Stimulated activated CD8-positive, alpha-beta memory T cell treated with anti-CD3 and anti-CD28 coated beads, Interleukin-15, amount 100 ng/mL, for 4 hours (primary cell): ENCODE data around the gene SH3RF1.

ENCODE experiments used
- DNase-seq, 2 donors: peaks; one replicate each; pipeline ENCODE4 v3.0.0-alpha.2; 2020; ENCODE audit warnings: low read depth in 2 of 2

Gene SH3RF1

DNA sequence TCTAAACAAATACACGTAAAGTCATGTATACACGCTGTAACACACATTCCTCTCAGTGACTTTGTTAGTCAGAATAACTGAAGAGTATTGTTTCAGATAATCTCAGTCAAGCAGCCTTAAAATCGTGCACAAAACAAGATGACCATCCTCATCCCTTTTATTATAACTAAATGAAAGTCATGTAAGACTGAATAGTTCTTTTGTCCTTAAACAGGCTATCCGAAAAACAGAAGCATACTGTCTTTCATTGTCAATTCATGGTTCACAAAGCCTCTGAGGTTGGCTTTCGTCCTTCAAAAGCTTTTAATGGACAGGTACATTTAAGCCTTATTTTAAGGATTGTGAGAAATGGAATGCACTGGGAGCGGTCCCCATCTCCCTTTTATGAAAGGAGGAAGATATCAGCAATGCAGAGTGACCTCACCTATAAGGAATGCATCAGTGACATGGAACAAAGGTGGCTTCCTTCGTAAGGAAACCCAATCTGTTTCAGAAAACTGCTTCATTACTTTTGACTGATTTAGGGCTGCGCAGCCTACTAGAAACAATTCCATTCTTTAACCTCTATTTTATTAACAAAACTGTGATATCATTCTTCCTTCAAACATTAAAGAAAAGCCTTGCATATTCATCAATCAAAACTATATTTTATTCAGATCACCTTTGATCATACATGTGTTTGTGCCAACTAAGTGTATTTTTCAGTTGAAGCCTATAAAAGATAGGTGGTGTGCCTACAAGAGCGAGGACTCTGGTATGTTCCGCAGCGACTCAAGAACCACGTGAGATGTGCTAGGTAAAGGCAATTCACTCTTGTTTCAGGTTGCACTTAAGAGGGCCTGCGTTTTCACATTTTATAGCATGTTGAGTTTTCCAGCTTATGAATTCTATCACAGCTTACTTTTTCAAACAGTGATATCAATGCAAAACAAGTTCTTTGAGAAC is 19.2 kb downstream of the SH3RF1 start:
- no peak for DNase-seq

DNA sequence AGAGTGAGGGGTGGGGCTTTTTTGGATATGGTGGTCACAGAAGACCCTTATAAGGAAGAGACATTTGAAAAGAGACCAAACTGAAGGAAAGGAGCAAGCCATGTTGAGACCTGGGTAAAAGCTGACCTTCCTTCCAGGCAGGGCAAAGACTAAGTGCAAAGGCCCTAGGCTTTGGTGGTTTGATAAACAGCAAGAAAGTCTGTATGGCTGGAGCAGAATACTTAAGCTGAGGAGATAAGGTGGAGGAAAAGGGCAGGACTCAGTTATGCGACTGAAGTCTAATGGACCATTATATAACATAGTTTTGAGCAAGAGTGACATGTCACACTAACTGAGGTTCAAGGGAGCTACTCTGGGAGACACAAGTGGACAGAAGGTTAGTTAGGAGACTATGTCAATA is 20.0 kb downstream of the SH3RF1 start:
- DNase-seq = no peak

DNA sequence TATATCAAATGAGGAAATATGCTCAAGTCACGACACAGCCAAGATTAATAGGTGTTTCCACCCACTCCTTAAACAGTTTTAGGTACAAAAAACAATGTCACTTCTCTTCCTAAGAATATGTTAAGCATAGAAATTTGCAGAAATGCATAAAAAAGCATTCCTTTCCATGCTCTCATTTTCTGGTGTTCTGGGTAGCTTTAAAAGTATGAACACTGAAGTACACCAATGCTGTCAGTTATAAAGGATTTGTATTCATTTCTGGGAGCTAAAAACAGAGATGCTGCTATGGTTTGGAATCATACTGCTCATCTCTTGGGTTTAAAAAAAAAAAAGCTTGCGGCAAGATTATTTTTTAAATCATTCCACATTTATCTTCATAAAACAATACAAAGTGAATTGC is 20.8 kb downstream of the SH3RF1 start:
- DNase-seq = no peak

DNA sequence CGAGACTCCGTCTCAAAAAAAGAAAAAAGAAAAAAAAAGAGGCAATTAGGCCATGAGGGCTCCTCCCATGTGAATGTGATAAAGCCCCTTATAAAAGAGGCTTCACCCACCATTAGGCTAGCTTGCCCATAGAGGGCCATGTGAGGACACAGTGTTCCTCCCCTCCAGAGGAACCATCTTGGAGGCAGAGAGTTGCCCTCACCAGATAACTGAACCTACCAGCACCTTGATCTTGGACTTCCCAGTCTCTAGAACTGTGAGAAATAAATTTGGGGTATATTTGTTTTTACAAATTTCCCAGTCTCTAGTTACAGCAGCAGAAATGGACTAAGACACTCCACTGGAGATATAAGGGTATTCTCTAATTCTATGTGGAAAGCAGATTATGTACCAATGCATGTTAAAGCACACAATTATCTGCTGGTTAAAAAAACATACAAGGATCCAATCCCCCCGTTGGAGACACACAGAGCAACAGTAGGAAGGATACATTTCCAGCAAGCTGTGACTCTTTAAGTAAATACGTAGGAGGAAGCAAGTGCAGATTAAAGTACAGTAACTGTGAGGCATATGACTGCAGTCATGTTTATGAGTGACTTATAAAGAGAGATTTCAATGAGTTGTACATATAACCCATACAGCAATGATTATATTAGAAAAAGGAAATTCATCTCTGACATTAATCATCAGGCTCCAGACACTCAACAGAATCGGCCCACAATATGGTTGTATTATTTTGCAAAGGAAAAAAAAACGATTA is 21.4 kb downstream of the SH3RF1 start:
- no peak for DNase-seq

DNA sequence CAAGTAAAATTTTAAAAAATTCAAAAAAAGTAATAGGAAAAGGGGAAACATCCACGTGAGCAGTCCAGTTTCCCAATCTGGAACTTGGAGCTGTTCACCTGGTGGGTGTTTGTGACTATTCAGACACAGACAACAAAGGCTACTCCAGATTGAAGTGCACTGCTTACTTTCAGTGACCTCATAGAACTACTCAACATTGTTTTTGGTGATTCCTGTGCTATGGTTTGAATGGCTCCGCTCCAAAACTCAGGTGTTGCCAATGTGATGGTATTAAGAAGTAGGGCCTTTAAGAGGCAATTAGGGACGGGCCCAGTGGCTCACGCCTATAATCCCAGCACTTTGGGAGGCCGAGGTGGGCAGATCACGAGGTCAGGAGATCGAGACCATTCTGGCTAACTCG is 22.1 kb downstream of the SH3RF1 start:
- no peak for DNase-seq

DNA sequence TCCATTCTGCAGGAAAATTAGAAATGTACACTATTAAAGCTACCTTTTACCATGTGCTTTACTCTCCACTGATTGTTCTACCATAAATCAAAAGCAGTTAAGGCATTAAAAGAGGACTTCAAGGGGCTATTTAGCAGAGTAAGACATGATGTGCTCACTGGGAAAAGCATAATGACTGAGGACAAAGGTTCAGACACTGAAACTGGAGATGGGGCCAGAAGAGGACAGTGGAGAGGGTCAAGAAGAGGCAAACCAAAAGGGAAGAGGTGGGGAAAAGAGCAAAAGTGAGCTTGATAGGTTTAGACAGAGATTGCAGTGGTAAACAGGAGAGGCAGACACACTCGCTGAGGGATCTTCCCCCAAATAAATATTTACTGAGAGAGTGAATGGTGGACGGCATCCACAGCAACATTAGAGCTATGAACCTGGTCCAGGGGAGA is 23.8 kb downstream of the SH3RF1 start:
- DNase-seq = no peak

DNA sequence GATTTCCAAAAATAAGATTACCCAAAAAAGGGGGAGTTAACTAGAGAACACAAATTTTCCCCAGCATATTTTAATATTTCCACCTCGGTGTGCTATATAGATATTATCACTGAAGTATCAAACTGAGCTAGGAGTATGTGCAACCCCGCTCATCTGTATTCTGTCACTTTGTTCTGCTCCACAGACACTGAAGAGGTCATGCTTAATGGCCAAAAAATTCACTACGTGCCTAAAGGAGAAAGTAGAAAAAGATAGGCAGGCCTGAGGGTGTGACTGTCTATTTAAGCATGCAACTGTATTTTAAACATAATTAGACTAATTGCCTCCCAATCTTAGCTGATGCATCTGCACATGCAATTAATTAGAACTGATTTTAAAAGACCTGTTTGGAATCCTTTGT is 24.5 kb downstream of the SH3RF1 start:
- no peak for DNase-seq

DNA sequence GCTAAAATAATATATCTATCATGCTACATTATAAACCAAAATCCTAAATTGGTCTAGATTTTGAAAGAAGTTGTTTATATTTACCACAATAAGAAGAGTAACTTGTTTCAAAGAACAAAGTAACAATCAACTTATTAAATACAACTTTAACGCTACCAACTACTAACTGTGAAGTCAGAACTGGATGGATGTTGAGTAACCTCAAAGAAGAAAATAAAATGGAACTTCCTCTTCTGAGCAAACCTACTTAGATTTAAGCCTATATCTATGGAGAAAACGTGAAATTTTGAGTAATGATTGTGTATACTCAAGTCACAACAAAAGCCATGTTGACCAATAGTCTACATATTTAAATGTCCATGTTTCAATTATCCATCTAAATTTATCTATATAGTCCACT is 25.7 kb downstream of the SH3RF1 start:
- no peak for DNase-seq

DNA sequence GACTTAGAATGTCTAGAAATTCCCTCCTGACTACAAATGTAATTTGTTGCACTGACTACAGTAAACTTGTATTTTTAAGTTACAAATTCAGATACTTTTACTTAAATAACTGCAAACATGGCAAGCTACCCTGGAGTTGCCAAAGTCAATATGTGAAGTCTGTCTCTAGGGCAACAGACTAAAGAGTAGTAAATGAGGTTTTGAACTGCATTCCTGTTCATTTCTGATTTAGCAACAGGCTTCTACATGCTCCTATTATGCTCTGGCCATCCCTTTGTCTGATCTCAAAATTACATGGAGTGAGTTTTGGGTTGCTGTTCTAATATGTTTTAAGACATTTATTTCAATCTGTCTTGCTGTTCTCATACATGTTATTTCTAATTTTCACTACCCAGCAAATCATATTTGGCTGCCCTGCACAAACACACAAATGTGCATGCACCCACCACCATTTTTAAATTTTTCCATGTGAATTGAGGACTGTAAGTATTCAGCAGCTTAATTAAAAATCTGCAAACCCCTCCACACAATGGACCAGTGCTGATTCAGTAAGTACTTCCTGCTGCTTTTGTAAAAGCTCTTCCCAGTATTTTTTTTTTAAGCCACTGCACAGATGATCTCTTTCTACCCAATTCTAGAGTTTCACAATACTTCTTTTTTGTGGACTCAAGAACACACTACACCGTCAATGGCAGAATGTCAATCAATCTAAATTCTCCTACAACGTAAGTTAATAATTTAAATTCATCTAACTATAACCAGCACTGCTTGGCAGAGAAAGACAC is 26.7 kb downstream of the SH3RF1 start:
- no peak for DNase-seq

DNA sequence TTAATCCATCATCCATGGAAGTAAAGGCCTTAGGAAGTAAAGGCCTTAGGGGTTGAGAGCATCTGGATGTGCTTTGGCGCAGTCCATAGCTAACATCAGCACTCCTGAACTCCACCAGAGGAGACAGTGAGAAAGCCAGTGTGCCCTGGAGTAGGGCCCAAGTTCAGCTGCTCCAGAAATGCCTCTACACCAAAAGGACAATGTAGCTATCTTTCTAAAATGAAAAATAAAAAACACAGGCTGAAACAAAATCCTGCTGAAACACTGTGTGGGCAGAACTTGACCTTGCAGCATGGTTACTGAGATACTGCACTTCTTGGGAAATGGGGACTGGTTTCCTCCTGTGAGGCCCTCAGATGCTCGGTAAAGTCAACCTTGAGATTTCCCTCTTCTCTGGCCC is 29.3 kb downstream of the SH3RF1 start:
- no peak for DNase-seq

DNA sequence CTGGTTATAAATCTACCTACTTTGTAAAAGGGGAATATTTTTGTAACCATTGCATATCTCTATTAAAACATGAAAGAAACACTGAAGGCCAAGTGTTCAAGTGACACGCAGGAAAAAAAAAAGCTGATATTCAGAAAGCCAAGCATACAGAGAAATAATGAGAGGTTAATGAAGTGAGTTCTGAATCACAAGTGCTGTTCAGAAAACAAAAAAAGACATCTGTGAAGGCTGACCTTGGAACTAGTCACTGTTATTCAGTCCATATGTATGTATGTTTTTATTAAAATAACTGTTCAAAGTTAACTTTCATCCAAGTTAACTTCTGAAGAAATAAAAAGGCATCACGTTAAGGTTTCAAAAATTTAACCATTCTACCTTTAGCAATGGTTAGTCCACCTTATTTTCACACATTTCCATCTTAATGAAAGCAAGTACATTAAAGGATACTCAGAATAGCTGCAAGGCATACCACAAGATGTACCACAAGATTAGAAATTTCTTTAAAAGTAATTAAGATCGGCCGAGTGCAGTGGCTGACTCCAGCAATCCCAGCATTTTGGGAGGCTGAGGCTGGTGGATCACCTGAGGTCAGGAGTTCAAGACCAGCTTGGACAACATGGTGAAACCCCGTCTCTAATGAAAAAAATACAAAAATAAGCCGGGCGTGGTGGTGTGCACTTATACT is 31.4 kb downstream of the SH3RF1 start:
- no peak for DNase-seq

DNA sequence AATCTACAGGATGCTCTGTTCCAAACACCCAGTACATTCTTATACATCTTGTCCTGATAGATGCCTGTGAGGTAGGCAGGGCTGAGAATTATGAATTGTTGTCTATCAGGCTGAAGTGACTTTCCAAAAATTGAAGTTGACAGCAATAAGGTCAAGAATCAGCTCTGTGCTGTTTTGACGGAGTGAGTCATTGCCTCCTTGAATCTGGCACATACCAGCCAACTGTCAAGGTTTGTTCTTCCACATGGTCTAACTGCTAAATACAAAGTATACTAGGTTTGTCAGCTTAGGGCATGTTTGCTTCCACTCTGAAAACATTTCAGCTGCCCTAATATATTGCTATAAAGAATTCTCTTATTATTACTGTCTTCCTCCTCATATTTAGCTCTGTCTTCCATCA is 32.3 kb downstream of the SH3RF1 start:
- no peak for DNase-seq

DNA sequence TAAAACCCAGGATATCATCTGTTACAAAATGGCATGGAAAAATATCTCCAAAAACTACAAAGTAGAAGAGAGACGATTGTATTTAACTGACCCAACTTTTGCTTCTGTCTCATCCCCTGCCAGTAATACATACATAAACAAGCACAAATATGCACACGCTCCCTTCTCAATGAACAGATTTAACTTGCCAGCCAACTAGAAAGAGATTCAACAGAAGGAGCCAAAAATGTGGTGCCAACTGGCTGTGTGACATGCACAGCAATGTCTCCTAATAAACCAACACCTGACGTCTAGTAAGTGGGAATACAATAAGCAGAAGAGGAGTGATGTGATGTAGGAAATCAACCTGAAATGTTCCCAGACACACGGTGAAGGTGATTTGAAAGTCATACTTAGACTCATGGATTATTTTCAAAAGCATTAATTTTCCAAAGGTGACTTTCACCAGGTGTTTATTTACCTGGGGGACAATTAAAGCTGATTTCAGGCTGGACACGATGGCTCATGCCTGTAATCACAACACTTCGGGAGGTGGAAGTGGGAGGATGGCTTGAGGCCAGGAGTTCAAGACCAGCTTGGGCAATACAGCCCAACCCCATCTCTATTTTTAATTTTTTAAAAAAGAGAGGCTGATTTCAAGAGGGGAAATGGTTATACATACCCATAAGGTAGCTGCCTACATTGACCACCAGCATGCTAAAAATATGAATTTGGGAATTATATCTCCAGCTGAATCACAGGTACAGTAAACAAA is 33.7 kb downstream of the SH3RF1 start:
- no peak for DNase-seq

DNA sequence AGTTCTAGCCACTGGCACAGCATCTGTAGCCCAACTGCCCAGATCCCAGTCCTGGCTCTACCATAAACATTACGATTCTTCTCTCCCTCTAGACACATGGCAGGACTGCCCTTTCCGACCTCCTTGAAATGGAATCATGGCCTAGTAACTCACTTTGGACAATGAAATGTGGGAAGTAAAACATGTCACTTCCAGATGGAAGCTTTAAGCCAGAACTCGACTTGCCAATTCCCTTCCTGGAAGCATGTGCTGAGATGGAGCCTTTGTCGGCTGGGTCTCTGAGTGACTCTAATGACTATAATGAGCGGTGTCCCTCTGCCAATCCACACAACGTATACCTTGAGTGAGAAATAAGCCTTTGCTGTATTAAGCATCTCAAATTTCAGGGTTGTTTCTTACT is 34.7 kb downstream of the SH3RF1 start:
- DNase-seq = no peak

DNA sequence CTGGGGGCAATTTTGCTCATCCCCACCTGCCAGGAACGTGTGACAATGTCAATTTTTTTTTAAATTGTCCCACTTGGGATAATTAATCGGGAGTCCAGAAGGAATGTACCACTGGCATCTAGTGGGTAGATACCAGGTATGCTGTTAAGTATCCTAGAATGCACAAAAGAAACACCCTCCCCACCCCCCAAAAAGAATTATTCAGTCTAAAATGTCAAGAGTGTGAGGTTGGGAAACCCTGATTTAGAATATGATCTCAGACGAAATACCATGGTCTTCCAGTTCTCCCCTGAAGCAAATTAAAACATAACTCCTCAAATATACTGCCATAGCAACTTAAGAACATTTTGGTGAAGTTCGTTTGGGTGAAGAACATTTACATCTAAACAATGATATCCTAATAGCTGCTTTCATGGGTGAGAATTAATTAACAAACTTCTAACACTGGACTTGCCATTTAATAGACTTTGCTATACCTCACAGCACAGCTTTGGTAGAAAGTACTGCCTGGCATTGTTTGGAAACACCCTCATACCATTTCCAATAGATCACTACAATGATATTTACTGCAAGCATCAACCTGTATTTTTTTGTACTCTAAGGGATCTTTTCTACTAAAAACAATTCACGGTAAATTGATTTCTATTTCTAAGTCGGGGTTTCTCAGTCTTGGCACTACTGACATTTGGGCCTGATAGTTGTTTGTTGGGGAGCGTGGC is 36.5 kb downstream of the SH3RF1 start:
- no peak for DNase-seq

DNA sequence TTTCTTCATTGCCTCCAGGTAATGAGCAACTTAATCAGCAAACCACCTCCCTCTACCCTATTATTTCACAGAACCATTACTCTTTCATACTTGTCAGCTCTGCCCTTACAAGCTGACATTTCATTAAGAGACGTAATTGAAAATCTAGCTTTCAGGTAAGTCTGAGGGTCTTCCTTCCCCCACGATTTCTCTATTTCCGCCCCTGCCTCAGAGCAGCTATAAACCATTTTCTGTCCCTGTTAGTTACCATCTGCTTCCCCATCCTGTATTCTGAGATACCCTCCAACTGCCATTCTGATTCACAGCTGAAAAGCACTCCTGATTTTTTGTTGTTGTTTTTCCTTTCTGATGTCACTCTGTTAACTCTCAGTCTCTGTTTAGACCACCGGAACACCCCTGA is 37.1 kb downstream of the SH3RF1 start:
- no peak for DNase-seq

DNA sequence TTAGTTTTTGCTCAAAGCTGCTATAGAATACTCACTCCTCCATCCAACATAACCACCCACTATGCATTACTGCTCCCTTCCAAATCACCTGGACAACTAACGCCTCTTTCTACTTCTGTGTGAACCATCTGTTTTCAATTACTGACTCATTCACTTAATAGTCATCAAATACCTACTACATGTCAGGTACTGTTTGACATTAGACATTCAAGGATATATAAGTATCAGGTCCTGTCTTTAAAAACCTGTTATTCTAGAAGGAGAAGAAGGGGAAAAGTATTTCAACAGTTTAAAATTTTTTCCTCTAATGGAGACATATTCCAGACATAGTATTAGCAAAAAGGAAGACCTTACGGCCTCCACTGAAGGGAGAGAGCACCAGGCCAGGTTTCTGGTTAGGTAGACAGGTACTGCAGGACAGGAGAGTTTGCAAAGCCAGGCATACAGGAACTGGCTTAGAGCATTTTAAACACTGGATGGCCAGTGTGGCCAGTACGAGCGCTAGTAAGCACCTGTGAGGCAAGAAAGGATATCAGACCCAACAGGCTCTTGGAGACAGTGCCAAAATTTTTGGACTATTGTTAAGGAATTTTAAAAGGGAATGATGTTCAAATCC is 39.0 kb downstream of the SH3RF1 start:
- no peak for DNase-seq

DNA sequence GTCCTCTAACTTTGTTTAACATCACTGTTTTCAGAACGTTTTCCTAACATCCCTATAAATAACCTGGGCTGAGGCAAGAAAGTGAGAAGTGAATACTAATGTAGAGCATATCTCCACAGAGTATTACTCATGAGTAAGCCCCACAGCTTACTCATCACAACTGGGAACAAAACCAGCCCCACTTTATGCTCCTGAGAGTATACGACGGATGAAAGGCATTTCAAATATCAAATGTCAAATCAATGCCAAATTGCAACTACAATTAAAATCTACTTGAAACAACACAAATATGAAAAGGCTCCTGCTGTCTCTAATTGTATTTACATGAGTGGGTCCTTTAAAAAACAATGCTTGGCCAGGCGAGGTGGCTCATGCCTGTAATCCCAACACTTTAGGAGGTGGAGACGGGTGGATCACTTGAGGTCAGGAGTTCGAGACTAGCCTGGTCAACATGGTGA is 41.2 kb downstream of the SH3RF1 start:
- DNase-seq = no peak

DNA sequence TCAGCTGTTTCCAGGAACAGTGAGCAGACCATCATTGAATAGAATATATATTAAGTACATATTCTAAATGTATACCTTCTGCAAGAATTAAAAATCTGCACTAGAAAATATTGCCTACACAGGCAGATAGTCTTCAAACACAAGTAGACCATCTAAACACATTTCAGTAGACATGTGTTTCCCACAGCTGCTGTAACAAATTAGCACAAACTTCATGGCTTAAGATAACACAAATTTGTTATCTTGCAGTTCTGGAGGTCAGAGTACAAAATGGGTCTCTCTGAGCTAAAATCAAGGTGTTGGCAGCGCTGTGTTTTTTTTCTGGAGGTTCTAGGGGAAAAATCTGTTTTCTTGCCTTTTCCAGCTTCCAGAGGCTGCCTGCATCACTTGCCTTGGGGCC is 42.7 kb downstream of the SH3RF1 start:
- no peak for DNase-seq

DNA sequence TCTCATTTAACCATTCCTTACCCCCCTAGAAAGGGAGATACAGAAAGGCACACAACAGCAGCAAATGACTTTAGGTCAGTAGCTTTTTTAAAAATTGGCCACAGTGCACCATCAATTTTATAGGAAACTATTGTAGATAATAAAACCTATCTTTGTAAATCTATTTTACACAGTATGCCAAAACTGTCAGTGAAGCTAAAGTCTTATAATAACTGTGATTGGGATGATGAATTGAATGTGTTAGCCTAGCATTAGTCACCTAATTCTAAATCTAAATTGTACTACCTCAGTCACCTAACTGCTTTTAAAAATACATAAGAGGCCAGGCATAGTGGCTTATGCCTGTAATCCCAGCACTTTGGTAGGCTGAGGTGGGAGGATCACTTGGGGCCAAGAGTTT is 44.2 kb downstream of the SH3RF1 start:
- no peak for DNase-seq
